Breast epithelium (tissue), 3 donors: ENCODE measurements around the gene GPHA2. TPM values are rescaled to one million over a fixed set of nuclear protein-coding genes. Genes with fewer than 3 reads are reported as not detected.

Experiments used
- total RNA-seq, 3 donors: library from RNA; depleted of rRNA; stranded (reverse); fragments of >200 nt; gene quantifications; one replicate each; pipeline ENCODE4 v1.1.0, GENCODE V29; 2016

GPHA2 gene
- total RNA-seq, 3 donors from 2014 or later, result not detected

Other genes starting within 250 kb of the GPHA2 start
- gene NRXN2, start 212.7 kb downstream of the GPHA2 start, total RNA-seq, result 1 to 10 TPM; 1.8 to 4.3 (median 3.5) TPM
- 10 to 100 TPM in 2 of 3 donors, 1 to 10 TPM in 1; 10.0 to 12.5 (median 11.5) TPM for gene RASGRP2, start 191.8 kb downstream of the GPHA2 start, total RNA-seq
- gene PYGM, start 175.9 kb downstream of the GPHA2 start, total RNA-seq, result 1 to 10 TPM; 1.3 to 4.5 (median 3.4) TPM
- gene SF1, start 157.4 kb downstream of the GPHA2 start, total RNA-seq, result 100 to 1,000 TPM; 264 to 293 (median 277) TPM
- gene MAP4K2, start 132.7 kb downstream of the GPHA2 start, total RNA-seq, result 10 to 100 TPM in 2 of 3 donors, 1 to 10 TPM in 1; 7.7 to 16.1 (median 14.0) TPM
- gene MEN1, start 125.3 kb downstream of the GPHA2 start, total RNA-seq, result 10 to 100 TPM; 11.4 to 19.0 (median 14.8) TPM
- 10 to 100 TPM in 1 of 3 donors, 1 to 10 TPM in 1, not detected in 1; 5.9 to 14.9 TPM for gene CDC42BPG, start 91.2 kb downstream of the GPHA2 start, total RNA-seq
- gene EHD1, start 57.3 kb downstream of the GPHA2 start, total RNA-seq, result 10 to 100 TPM; 26.9 to 45.4 (median 31.2) TPM
- 10 to 100 TPM; 20.0 to 22.1 (median 21.2) TPM for gene ATG2A, start 18.7 kb downstream of the GPHA2 start, total RNA-seq
- 10 to 100 TPM; 12.8 to 14.0 (median 13.8) TPM for gene PPP2R5B, start 11.2 kb downstream of the GPHA2 start, total RNA-seq
- gene MAJIN, start 36.2 kb upstream of the GPHA2 start, total RNA-seq, result not detected
- 1 to 10 TPM in 1 of 3 donors, under 1 TPM in 2; 0.33 to 1.5 (median 0.64) TPM for gene BATF2, start 61.1 kb upstream of the GPHA2 start, total RNA-seq
- 100 to 1,000 TPM in 2 of 3 donors, 10 to 100 TPM in 1; 99.8 to 193 (median 154) TPM for gene ARL2, start 78.3 kb upstream of the GPHA2 start, total RNA-seq
- gene SNX15, start 91.5 kb upstream of the GPHA2 start, total RNA-seq, result 10 to 100 TPM; 17.0 to 22.7 (median 17.1) TPM
- 1 to 10 TPM; 7.5 to 9.2 (median 7.5) TPM for gene SAC3D1, start 105.3 kb upstream of the GPHA2 start, total RNA-seq
- 10 to 100 TPM; 15.5 to 28.8 (median 19.2) TPM for gene NAALADL1, start 122.7 kb upstream of the GPHA2 start, total RNA-seq
- 1 to 10 TPM in 1 of 3 donors, under 1 TPM in 2; 0.96 to 1.2 (median 0.98) TPM for gene CDCA5, start 148.1 kb upstream of the GPHA2 start, total RNA-seq
- gene ZFPL1, start 148.3 kb upstream of the GPHA2 start, total RNA-seq, result 10 to 100 TPM; 33.8 to 44.1 (median 44.0) TPM
- gene VPS51, start 160.3 kb upstream of the GPHA2 start, total RNA-seq, result 100 to 1,000 TPM; 166 to 317 (median 218) TPM
- gene TM7SF2, start 176.0 kb upstream of the GPHA2 start, total RNA-seq, result 100 to 1,000 TPM in 1 of 3 donors, 10 to 100 TPM in 2; 38.8 to 189 (median 44.2) TPM
- gene ZNHIT2, start 181.8 kb upstream of the GPHA2 start, total RNA-seq, result 10 to 100 TPM; 14.6 to 23.3 (median 20.3) TPM
- 1,000 to 10,000 TPM in 1 of 3 donors, 100 to 1,000 TPM in 2; 786 to 1,230 (median 855) TPM for gene FAU, start 186.2 kb upstream of the GPHA2 start, total RNA-seq
- gene MRPL49, start 186.4 kb upstream of the GPHA2 start, total RNA-seq, result 10 to 100 TPM; 66.2 to 92.6 (median 72.8) TPM
- gene SYVN1, start 198.6 kb upstream of the GPHA2 start, total RNA-seq, result 10 to 100 TPM; 25.8 to 31.7 (median 27.2) TPM
- gene SPDYC, start 234.3 kb upstream of the GPHA2 start, total RNA-seq, result not detected
- 100 to 1,000 TPM; 112 to 167 (median 140) TPM for gene CAPN1, start 246.0 kb upstream of the GPHA2 start, total RNA-seq